HEK293 (cell line): ENCODE measurements around the gene GRK2.

Source experiments
- CTCF ChIA-PET: fragments of 350-600 bp; formaldehyde crosslinking; extraction: SDS; loops from one replicate; lab custom pipeline; 2021; ENCODE audit warnings: antibody characterized with exemption; lab: Yijun Ruan, JAX
- POLR2A ChIA-PET: fragments of 300-600 bp; formaldehyde crosslinking; extraction: SDS; loops from one replicate; lab custom pipeline; 2020; ENCODE audit warnings: antibody characterized with exemption, inconsistent platforms; lab: Yijun Ruan, JAX
- H3K27ac ChIP-seq: fragments of 200-500 bp; sonication (Bioruptor generic); 2 replicates; pipeline ENCODE4 v1.5.1; 2014; ENCODE audit warnings: low read depth, low read length, control low read depth, inconsistent platforms; ENCODE audit errors: extremely low read depth
- H3K36me3 ChIP-seq, 2 experiments: fragments of 200-500 bp in 1 of 2; sonication (Bioruptor generic) in 1 of 2; 1 replicate in 1 of 2; 2 replicates in 1 of 2; pipeline ENCODE4 v1.5.1; 2014 to 2017; ENCODE audit warnings: inconsistent platforms in 2 of 2, low read length in 2 of 2; ENCODE audit not compliant: control insufficient read depth in 2 of 2, insufficient read depth in 1 of 2
- H3K4me1 ChIP-seq: fragments of 200-500 bp; sonication (Bioruptor generic); 2 replicates; pipeline ENCODE4 v1.5.1; 2014; ENCODE audit warnings: mild to moderate bottlenecking, low read length, inconsistent platforms; ENCODE audit not compliant: control insufficient read depth, insufficient read depth
- H3K4me3 ChIP-seq: 2 replicates; pipeline ENCODE4 v1.5.1; 2011; ENCODE audit warnings: low read depth, mild to moderate bottlenecking, control low read depth, low read length, moderate library complexity
- H3K9me3 ChIP-seq: fragments of 200-500 bp; sonication (Bioruptor generic); 2 replicates; pipeline ENCODE4 v1.5.1; 2014; ENCODE audit warnings: low read depth, low read length, inconsistent platforms; ENCODE audit not compliant: control insufficient read depth, insufficient read depth
- KLF10 ChIP-seq: fragments of 450-650 bp; IDR thresholded peaks from 2 replicates; pipeline ENCODE4 v1.5.1; 2018; ENCODE audit warnings: missing biosample characterization, mild to moderate bottlenecking, missing genetic modification characterization
- KLF7 ChIP-seq: fragments of 450-650 bp; formaldehyde crosslinking; IDR thresholded peaks from 2 replicates; pipeline ENCODE4 v1.5.1; 2016; ENCODE audit warnings: missing biosample characterization, missing genetic modification characterization, borderline replicate concordance
- KLF8 ChIP-seq: fragments of 450-650 bp; formaldehyde crosslinking; IDR thresholded peaks from 2 replicates; pipeline ENCODE4 v1.5.1; 2016; ENCODE audit warnings: missing biosample characterization, missing genetic modification characterization
- PRDM1 ChIP-seq: fragments of 450-650 bp; formaldehyde crosslinking; IDR thresholded peaks from 2 replicates; pipeline ENCODE4; 2016; ENCODE audit warnings: missing biosample characterization, missing genetic modification characterization
- SALL2 ChIP-seq: fragments of 450-650 bp; formaldehyde crosslinking; IDR thresholded peaks from 2 replicates; pipeline ENCODE4 v1.5.0; 2017; ENCODE audit warnings: missing biosample characterization, mild to moderate bottlenecking, missing genetic modification characterization, borderline replicate concordance
- WT1 ChIP-seq: fragments of 450-650 bp; formaldehyde crosslinking; IDR thresholded peaks from 2 replicates; pipeline ENCODE4 v1.5.1; 2016; ENCODE audit warnings: missing biosample characterization, missing genetic modification characterization
- ZBTB7A ChIP-seq: fragments of 450-650 bp; formaldehyde crosslinking; IDR thresholded peaks from 2 replicates; pipeline ENCODE4 v1.5.1; 2016; ENCODE audit warnings: low read depth, missing biosample characterization, missing genetic modification characterization
- ZBTB8A ChIP-seq: fragments of 450-650 bp; formaldehyde crosslinking; IDR thresholded peaks from 2 replicates; pipeline ENCODE4 v1.5.1; 2016; ENCODE audit warnings: missing biosample characterization, missing genetic modification characterization
- ZFP69B ChIP-seq: fragments of 450-650 bp; formaldehyde crosslinking; IDR thresholded peaks from 2 replicates; pipeline ENCODE4 v1.5.1; 2016; ENCODE audit warnings: missing biosample characterization, missing genetic modification characterization
- ZNF133 ChIP-seq: fragments of 450-650 bp; formaldehyde crosslinking; IDR thresholded peaks from 2 replicates; pipeline ENCODE4 v1.5.1; 2016; ENCODE audit warnings: missing biosample characterization, missing genetic modification characterization
- ZNF138 ChIP-seq: fragments of 450-650 bp; formaldehyde crosslinking; IDR thresholded peaks from 2 replicates; pipeline ENCODE4 v1.5.1; 2016; ENCODE audit warnings: missing biosample characterization, missing genetic modification characterization, borderline replicate concordance
- ZNF302 ChIP-seq: fragments of 450-650 bp; formaldehyde crosslinking; IDR thresholded peaks from 2 replicates; pipeline ENCODE4 v1.5.1; 2016; ENCODE audit warnings: missing biosample characterization, missing genetic modification characterization, low read depth
- ZNF324 ChIP-seq: fragments of 450-650 bp; formaldehyde crosslinking; IDR thresholded peaks from 2 replicates; pipeline ENCODE4 v1.5.1; 2016; ENCODE audit warnings: missing biosample characterization, missing genetic modification characterization
- ZNF677 ChIP-seq: fragments of 450-650 bp; IDR thresholded peaks from 2 replicates; pipeline ENCODE4 v1.5.0; 2018; ENCODE audit warnings: missing biosample characterization, mild to moderate bottlenecking, missing genetic modification characterization, moderate library complexity
- TF ChIP-seq, protein P1 (sequence below): fragments of 450-650 bp; formaldehyde crosslinking; IDR thresholded peaks from 2 replicates; pipeline ENCODE4 v1.5.1; 2016; ENCODE audit warnings: missing biosample characterization, missing genetic modification characterization, low read depth
- TF ChIP-seq, protein P2 (sequence below): fragments of 450-650 bp; formaldehyde crosslinking; IDR thresholded peaks from 2 replicates; pipeline ENCODE4 v1.5.1; 2017; ENCODE audit warnings: missing biosample characterization, missing genetic modification characterization
- TF ChIP-seq, protein P3 (sequence below): fragments of 450-650 bp; formaldehyde crosslinking; IDR thresholded peaks from 2 replicates; pipeline ENCODE4 v1.5.1; 2016; ENCODE audit warnings: missing biosample characterization, missing genetic modification characterization, borderline replicate concordance
- TF ChIP-seq, protein P4 (sequence below): fragments of 450-650 bp; formaldehyde crosslinking; IDR thresholded peaks from 2 replicates; pipeline ENCODE4 v1.5.1; 2017; ENCODE audit warnings: missing biosample characterization, missing genetic modification characterization
- TF ChIP-seq, protein P5 (sequence below): fragments of 450-650 bp; formaldehyde crosslinking; IDR thresholded peaks from 2 replicates; pipeline ENCODE4 v1.5.1; 2016; ENCODE audit warnings: missing biosample characterization, missing genetic modification characterization
- TF ChIP-seq, protein P6 (sequence below): fragments of 450-650 bp; formaldehyde crosslinking; IDR thresholded peaks from 2 replicates; pipeline ENCODE4 v1.5.1; 2016; ENCODE audit warnings: missing biosample characterization, missing genetic modification characterization

GRK2 gene

DNA sequence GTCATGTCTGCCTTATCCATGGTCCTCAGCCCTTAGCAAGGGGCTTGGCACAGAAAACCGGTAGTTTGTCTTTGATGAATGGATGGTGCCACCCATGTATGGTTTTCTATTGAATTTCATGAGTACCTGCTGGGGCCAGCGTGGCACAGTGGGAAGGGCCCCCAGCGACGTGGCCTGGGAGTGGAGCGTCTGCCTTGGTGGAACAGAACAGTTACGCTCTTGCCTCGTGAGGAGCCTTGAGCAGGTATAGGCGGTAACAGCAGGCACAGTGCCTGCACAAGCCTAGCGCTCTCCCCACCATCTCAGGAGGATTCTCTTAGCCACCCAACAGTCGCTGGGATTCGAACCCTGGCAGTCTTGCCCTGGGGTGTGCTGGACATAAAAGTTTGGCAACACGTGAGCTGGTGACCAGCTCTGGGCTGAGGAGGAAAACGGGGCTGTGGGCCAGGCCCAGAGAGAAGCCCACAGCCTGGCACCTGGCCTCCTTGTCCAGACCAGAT, 34.0 kb downstream of the GRK2 start:
- Histone ChIP-seq H3K36me3 (peaks cover 6 to 53% of the 10 kb centered on the region in 2 experiments; a peak in 2 of 3 replicates), H3K4me1 (no peaks in the 10 kb centered on the region), H3K27ac (no peak overlapping the region), H3K4me3 (no peak overlapping the region), H3K9me3 (no peaks in the 10 kb centered on the region)
- POLR2A ChIA-PET, result interaction anchor here (3.7 kb wide), 1 partner anchor 11 kb away, joined by 17 read pairs; the partner anchor contains the start of gene ANKRD13D
- TF ChIP-seq SALL2 (no peak), ZBTB8A (tag by site-specific recombination) (no peak), PRDM1 (tag by site-specific recombination) (no peak), ZNF324 (tag by site-specific recombination) (no peak), ZNF138 (no peak), ZNF677 (no peak), KLF7 (tag by site-specific recombination) (no peak), WT1 (no peak), ZNF133 (tag by site-specific recombination) (no peak), KLF8 (tag by site-specific recombination) (no peak), ZBTB7A (no peak), ZFP69B (tag by site-specific recombination) (no peak), ZNF302 (tag by site-specific recombination) (no peak), KLF10 (tag by site-specific recombination) (no peak)
- TF ChIP-seq, protein P1, sequence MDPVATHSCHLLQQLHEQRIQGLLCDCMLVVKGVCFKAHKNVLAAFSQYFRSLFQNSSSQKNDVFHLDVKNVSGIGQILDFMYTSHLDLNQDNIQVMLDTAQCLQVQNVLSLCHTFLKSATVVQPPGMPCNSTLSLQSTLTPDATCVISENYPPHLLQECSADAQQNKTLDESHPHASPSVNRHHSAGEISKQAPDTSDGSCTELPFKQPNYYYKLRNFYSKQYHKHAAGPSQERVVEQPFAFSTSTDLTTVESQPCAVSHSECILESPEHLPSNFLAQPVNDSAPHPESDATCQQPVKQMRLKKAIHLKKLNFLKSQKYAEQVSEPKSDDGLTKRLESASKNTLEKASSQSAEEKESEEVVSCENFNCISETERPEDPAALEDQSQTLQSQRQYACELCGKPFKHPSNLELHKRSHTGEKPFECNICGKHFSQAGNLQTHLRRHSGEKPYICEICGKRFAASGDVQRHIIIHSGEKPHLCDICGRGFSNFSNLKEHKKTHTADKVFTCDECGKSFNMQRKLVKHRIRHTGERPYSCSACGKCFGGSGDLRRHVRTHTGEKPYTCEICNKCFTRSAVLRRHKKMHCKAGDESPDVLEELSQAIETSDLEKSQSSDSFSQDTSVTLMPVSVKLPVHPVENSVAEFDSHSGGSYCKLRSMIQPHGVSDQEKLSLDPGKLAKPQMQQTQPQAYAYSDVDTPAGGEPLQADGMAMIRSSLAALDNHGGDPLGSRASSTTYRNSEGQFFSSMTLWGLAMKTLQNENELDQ (tag by site-specific recombination), result no peak
- TF ChIP-seq, protein P2, sequence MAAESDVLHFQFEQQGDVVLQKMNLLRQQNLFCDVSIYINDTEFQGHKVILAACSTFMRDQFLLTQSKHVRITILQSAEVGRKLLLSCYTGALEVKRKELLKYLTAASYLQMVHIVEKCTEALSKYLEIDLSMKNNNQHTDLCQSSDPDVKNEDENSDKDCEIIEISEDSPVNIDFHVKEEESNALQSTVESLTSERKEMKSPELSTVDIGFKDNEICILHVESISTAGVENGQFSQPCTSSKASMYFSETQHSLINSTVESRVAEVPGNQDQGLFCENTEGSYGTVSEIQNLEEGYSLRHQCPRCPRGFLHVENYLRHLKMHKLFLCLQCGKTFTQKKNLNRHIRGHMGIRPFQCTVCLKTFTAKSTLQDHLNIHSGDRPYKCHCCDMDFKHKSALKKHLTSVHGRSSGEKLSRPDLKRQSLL (tag by site-specific recombination), result no peak
- TF ChIP-seq, protein P3, sequence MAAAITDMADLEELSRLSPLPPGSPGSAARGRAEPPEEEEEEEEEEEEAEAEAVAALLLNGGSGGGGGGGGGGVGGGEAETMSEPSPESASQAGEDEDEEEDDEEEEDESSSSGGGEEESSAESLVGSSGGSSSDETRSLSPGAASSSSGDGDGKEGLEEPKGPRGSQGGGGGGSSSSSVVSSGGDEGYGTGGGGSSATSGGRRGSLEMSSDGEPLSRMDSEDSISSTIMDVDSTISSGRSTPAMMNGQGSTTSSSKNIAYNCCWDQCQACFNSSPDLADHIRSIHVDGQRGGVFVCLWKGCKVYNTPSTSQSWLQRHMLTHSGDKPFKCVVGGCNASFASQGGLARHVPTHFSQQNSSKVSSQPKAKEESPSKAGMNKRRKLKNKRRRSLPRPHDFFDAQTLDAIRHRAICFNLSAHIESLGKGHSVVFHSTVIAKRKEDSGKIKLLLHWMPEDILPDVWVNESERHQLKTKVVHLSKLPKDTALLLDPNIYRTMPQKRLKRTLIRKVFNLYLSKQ, result no peak
- TF ChIP-seq, protein P4, sequence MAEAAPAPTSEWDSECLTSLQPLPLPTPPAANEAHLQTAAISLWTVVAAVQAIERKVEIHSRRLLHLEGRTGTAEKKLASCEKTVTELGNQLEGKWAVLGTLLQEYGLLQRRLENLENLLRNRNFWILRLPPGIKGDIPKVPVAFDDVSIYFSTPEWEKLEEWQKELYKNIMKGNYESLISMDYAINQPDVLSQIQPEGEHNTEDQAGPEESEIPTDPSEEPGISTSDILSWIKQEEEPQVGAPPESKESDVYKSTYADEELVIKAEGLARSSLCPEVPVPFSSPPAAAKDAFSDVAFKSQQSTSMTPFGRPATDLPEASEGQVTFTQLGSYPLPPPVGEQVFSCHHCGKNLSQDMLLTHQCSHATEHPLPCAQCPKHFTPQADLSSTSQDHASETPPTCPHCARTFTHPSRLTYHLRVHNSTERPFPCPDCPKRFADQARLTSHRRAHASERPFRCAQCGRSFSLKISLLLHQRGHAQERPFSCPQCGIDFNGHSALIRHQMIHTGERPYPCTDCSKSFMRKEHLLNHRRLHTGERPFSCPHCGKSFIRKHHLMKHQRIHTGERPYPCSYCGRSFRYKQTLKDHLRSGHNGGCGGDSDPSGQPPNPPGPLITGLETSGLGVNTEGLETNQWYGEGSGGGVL (tag by site-specific recombination), result no peak
- TF ChIP-seq, protein P5, sequence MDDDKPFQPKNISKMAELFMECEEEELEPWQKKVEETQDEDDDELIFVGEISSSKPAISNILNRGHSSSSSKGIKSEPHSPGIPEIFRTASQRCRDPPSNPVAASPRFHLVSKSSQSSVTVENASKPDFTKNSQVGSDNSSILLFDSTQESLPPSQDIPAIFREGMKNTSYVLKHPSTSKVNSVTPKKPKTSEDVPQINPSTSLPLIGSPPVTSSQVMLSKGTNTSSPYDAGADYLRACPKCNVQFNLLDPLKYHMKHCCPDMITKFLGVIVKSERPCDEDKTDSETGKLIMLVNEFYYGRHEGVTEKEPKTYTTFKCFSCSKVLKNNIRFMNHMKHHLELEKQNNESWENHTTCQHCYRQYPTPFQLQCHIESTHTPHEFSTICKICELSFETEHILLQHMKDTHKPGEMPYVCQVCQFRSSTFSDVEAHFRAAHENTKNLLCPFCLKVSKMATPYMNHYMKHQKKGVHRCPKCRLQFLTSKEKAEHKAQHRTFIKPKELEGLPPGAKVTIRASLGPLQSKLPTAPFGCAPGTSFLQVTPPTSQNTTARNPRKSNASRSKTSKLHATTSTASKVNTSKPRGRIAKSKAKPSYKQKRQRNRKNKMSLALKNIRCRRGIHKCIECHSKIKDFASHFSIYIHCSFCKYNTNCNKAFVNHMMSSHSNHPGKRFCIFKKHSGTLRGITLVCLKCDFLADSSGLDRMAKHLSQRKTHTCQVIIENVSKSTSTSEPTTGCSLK (tag by site-specific recombination), result no peak
- TF ChIP-seq, protein P6, sequence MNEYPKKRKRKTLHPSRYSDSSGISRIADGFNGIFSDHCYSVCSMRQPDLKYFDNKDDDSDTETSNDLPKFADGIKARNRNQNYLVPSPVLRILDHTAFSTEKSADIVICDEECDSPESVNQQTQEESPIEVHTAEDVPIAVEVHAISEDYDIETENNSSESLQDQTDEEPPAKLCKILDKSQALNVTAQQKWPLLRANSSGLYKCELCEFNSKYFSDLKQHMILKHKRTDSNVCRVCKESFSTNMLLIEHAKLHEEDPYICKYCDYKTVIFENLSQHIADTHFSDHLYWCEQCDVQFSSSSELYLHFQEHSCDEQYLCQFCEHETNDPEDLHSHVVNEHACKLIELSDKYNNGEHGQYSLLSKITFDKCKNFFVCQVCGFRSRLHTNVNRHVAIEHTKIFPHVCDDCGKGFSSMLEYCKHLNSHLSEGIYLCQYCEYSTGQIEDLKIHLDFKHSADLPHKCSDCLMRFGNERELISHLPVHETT (tag by site-specific recombination), result no peak
- CTCF ChIA-PET, result interaction anchor here (3.4 kb wide), 1 partner anchor 17 kb away, joined by 17 read pairs; no protein-coding TSS in a partner anchor
